Gastroesophageal sphincter (tissue), 4 donors: ENCODE results near the gene PLCL1. TPM values are rescaled to one million over a fixed set of nuclear protein-coding genes. Genes with fewer than 3 reads are reported as not detected.
"Not testable (repeated sequence)": the region's sequence is repeated elsewhere in the genome, so short reads cannot be mapped to it uniquely, and the experiment has no call there.

Experiments used
- ATAC-seq: fragments of 150-250 bp; one replicate; pipeline ENCODE4 v1.9.1; 2016; ENCODE audit warnings: mild to moderate bottlenecking, moderate library complexity
- H3K27ac ChIP-seq, 4 donors: fragments of 200-600 bp; sonication (generic) in 3 of 4; 1 replicate in 3 of 4; 2 replicates in 1 of 4; pipeline ENCODE4 v1.5.1; 2016 to 2019
- H3K27me3 ChIP-seq: fragments of 200-600 bp; sonication (generic); one replicate; pipeline ENCODE4 v1.5.1; 2019
- H3K36me3 ChIP-seq, 2 donors: fragments of 200-600 bp; sonication (generic); one replicate each; pipeline ENCODE4 v1.5.1; 2019; ENCODE audit warnings: control low read depth in 1 of 2
- H3K4me1 ChIP-seq, 3 donors: fragments of 200-600 bp; sonication (generic); 1 replicate in 2 of 3; 2 replicates in 1 of 3; pipeline ENCODE4 v1.5.1; 2016 to 2019; ENCODE audit warnings: control low read depth in 2 of 3
- H3K4me3 ChIP-seq, 2 donors: fragments of 200-600 bp; sonication (generic); one replicate each; pipeline ENCODE4 v1.5.1; 2019; ENCODE audit warnings: mild to moderate bottlenecking in 1 of 2, moderate library complexity in 1 of 2
- H3K9me3 ChIP-seq, 3 donors: fragments of 200-600 bp; sonication (generic); one replicate each; pipeline ENCODE4 v1.5.1; 2017 to 2019; ENCODE audit warnings: control low read depth in 2 of 3
- CTCF ChIP-seq, 4 experiments: fragments of 200-600 bp in 2 of 4; fragments of 450-650 bp in 2 of 4; sonication (generic) in 1 of 4; IDR thresholded peaks; one replicate each; pipeline ENCODE4 v1.5.1; 2017 to 2019; ENCODE audit warnings: antibody characterized with exemption in 4 of 4, mild to moderate bottlenecking in 2 of 4, moderate library complexity in 2 of 4
- EP300 ChIP-seq: sonication (generic); formaldehyde crosslinking; IDR thresholded peaks from one replicate; pipeline ENCODE4 v1.6.1; 2017; ENCODE audit warnings: antibody characterized with exemption, mild to moderate bottlenecking
- POLR2A ChIP-seq, 2 donors: fragments of 450-650 bp; IDR thresholded peaks; one replicate each; pipeline ENCODE4 v1.6.1; 2017; ENCODE audit warnings: antibody characterized with exemption in 2 of 2, mild to moderate bottlenecking in 2 of 2, moderate library complexity in 1 of 2
- POLR2AphosphoS5 ChIP-seq: sonication (generic); formaldehyde crosslinking; IDR thresholded peaks from one replicate; pipeline ENCODE4 v1.6.1; 2017; ENCODE audit warnings: antibody characterized with exemption
- WGBS, 2 donors: methylation state at CpG; one replicate each; pipeline ENCODE4 v1.1.5; 2018; ENCODE audit warnings: low coverage in 1 of 2; 5-methylcytosine and 5-hydroxymethylcytosine counted together
- total RNA-seq, 4 donors: library from RNA; depleted of rRNA; stranded (reverse); fragments of >200 nt; gene quantifications; one replicate each; pipeline ENCODE4 v1.1.0, GENCODE V29; 2016

PLCL1 gene
- total RNA-seq, 4 donors from 2014 or later: 23.4 to 89.2 (median 47.4) TPM

- TF ChIP-seq POLR2AphosphoS5 (no peak), POLR2A (IDR thresholded peaks at IDR 0.05) (no peak), EP300 (no peak), CTCF (IDR thresholded peaks at IDR 0.05) (no peak)
- Histone ChIP-seq H3K9me3 (no peaks in the 10 kb centered on the region), H3K27ac (no peak overlapping the region), H3K4me1 (peaks cover 0 to 8% (median 0%) of the 10 kb centered on the region in 3 donors), H3K4me3 (no peak overlapping the region), H3K36me3 (no peaks in the 10 kb centered on the region), H3K27me3 (no peaks in the 10 kb centered on the region)
- 50 to 76% methylated on average over 1 of the region's 1 CpG for WGBS, 2 donors
- no peak for ATAC-seq
These were observed 224.6 kb downstream of the PLCL1 start for GRCh38 chr2:198028955-198029354.

GRCh38 chr2:198029576-198029975 lies 225.2 kb downstream of the PLCL1 start:
- not testable (repeated sequence) for H3K27me3 ChIP-seq, ATAC-seq, H3K9me3 ChIP-seq, H3K4me1 ChIP-seq, H3K27ac ChIP-seq, H3K4me3 ChIP-seq, H3K36me3 ChIP-seq
- 83 to 100% methylated on average over 3 to 5 of the region's 5 CpGs for WGBS, 2 donors

- Histone ChIP-seq H3K27ac (no peak overlapping the region), H3K4me1 (peaks cover 0 to 29% (median 0%) of the 10 kb centered on the region in 3 donors), H3K4me3 (no peak overlapping the region), H3K36me3 (no peaks in the 10 kb centered on the region), H3K27me3 (no peaks in the 10 kb centered on the region), H3K9me3 (no peaks in the 10 kb centered on the region)
- no peak for ATAC-seq
- TF ChIP-seq CTCF (IDR thresholded peaks at IDR 0.05): no peak
- no peak for TF ChIP-seq EP300
- TF ChIP-seq POLR2A (IDR thresholded peaks at IDR 0.05): no peak
- TF ChIP-seq POLR2AphosphoS5: no peak
- 81 to 93% methylated on average over 2 to 5 of the region's 5 CpGs for WGBS, 2 donors
These were observed 229.2 kb downstream of the PLCL1 start for GRCh38 chr2:198033626-198034025.

- WGBS, 2 donors: 0 to 50% methylated on average over 1 of the region's 1 CpG
- H3K27ac ChIP-seq: no peak overlapping the region
- no peaks in the 10 kb centered on the region for H3K27me3 ChIP-seq
- H3K36me3 ChIP-seq: no peaks in the 10 kb centered on the region
- peaks cover 0 to 29% (median 0%) of the 10 kb centered on the region in 3 donors for H3K4me1 ChIP-seq
- ATAC-seq: no peak
- TF ChIP-seq POLR2AphosphoS5: no peak
- no peak for TF ChIP-seq POLR2A (IDR thresholded peaks at IDR 0.05)
- TF ChIP-seq CTCF (IDR thresholded peaks at IDR 0.05): no peak
- no peak for TF ChIP-seq EP300
- no peak overlapping the region for H3K4me3 ChIP-seq
- no peaks in the 10 kb centered on the region for H3K9me3 ChIP-seq
These were observed 231.9 kb downstream of the PLCL1 start for GRCh38 chr2:198036029-198036879.

- Histone ChIP-seq H3K27ac (no peak overlapping the region), H3K4me1 (peaks cover 0 to 25% (median 0%) of the 10 kb centered on the region in 3 donors), H3K27me3 (no peaks in the 10 kb centered on the region), H3K9me3 (no peaks in the 10 kb centered on the region), H3K4me3 (no peak overlapping the region), H3K36me3 (no peaks in the 10 kb centered on the region)
- 80 to 86% methylated on average over 2 of the region's 2 CpGs for WGBS, 2 donors
- ATAC-seq: no peak
- TF ChIP-seq POLR2A (IDR thresholded peaks at IDR 0.05) (no peak), CTCF (IDR thresholded peaks at IDR 0.05) (no peak), EP300 (no peak), POLR2AphosphoS5 (no peak)
These were observed 236.4 kb downstream of the PLCL1 start for GRCh38 chr2:198040835-198041234.
